ENCODE measurements around the gene DUXB.
A peak's percentile ranks its signal among the peaks of the same experiment; 100 is the strongest.

Gene DUXB

GRCh38 chr16:75701361-75701760, at the start of gene DUXB:
DUXB (minus strand) TSS chr16:75701461; CDS start chr16:75701418, 43 bp downstream.
- no peak for DNase-seq

GRCh38 chr16:75750528-75750927, 49.3 kb upstream of the DUXB start:
- no peak for DNase-seq

- DNase-seq: no peak
These were observed 45.1 kb upstream of the DUXB start for GRCh38 chr16:75746359-75746758.

- no peak for DNase-seq
These were observed 44.6 kb upstream of the DUXB start for GRCh38 chr16:75745823-75746222.

- no peak for DNase-seq
These were observed 44.0 kb upstream of the DUXB start for GRCh38 chr16:75745242-75745641.

- DNase-seq: no peak
These were observed 41.3 kb upstream of the DUXB start for GRCh38 chr16:75742424-75743047.

- no peak for DNase-seq
These were observed 32.3 kb upstream of the DUXB start for GRCh38 chr16:75733305-75734211.

- no peak for DNase-seq
These were observed 31.6 kb upstream of the DUXB start for GRCh38 chr16:75732871-75733270.

GRCh38 chr16:75727221-75727620, 26.0 kb upstream of the DUXB start:
- DNase-seq: no peak

GRCh38 chr16:75726390-75726789, 25.1 kb upstream of the DUXB start, which contains the start of gene CPHXL:
CPHXL (minus strand) TSS chr16:75726490; CDS start chr16:75726442, 48 bp downstream.
- no peak for DNase-seq

GRCh38 chr16:75718452-75718851, 17.2 kb upstream of the DUXB start:
- DNase-seq: no peak

GRCh38 chr16:75714661-75715060, 13.4 kb upstream of the DUXB start:
- DNase-seq: no peak

GRCh38 chr16:75710344-75710743, 9.1 kb upstream of the DUXB start:
- no peak for DNase-seq

GRCh38 chr16:75703306-75703705, 2.0 kb upstream of the DUXB start:
- no peak for DNase-seq

GRCh38 chr16:75702242-75702641, 981 bp upstream of the DUXB start:
- DNase-seq: no peak

- no peak for DNase-seq
These were observed 3.7 kb downstream of the DUXB start for GRCh38 chr16:75697571-75697970.

- DNase-seq: peak; percentile 6
These were observed 5.6 kb downstream of the DUXB start for GRCh38 chr16:75695708-75696107.

- no peak for DNase-seq
These were observed 13.9 kb downstream of the DUXB start for GRCh38 chr16:75687361-75687760.

- no peak for DNase-seq
These were observed 19.0 kb downstream of the DUXB start for GRCh38 chr16:75682308-75682707.

- DNase-seq: no peak
These were observed 21.9 kb downstream of the DUXB start for GRCh38 chr16:75679366-75679765.

- DNase-seq: no peak
These were observed 24.4 kb downstream of the DUXB start, which contains the start of gene CPHXL2 for GRCh38 chr16:75676909-75677308. CPHXL2 (minus strand) TSS chr16:75677009; CDS start chr16:75676999, 10 bp downstream.

GRCh38 chr16:75667503-75667902, 33.8 kb downstream of the DUXB start:
- no peak for DNase-seq

GRCh38 chr16:75660726-75661302, 40.4 kb downstream of the DUXB start:
- DNase-seq: no peak

- DNase-seq: no peak
These were observed 40.9 kb downstream of the DUXB start for GRCh38 chr16:75660321-75660720.
